GM12873 (cell line): ENCODE measurements around the gene AK1.

Source experiments
- TF ChIP-seq, protein P1 (sequence below): IDR thresholded peaks from 2 replicates; pipeline ENCODE4 v1.5.1; 2012; ENCODE audit warnings: low read depth, mild to moderate bottlenecking, moderate library complexity, low read length, control low read depth; ENCODE audit not compliant: insufficient read depth; ENCODE audit errors: missing control alignments

The AK1 gene

DNA sequence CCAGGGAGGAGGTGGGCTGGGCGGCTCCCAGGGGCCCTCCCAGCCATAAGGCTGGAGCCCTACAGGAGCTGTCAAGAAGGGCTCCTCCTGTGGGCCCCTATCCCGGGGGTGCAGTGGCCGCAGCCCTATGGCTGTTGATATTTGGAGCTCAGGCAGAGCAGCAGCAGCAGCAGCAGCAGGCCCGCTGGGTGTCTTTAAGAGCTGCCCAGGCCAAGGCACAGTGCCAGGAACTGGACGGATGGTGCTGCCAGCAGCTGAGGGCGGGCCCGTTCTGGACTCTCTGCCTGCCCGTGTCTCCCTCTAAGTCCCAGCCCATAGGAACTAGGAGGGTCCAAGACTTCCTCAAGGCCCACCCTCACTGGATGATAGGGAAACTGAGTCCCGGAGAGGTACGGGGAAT lies 3.6 kb downstream of the AK1 start:
- TF ChIP-seq, protein P1, sequence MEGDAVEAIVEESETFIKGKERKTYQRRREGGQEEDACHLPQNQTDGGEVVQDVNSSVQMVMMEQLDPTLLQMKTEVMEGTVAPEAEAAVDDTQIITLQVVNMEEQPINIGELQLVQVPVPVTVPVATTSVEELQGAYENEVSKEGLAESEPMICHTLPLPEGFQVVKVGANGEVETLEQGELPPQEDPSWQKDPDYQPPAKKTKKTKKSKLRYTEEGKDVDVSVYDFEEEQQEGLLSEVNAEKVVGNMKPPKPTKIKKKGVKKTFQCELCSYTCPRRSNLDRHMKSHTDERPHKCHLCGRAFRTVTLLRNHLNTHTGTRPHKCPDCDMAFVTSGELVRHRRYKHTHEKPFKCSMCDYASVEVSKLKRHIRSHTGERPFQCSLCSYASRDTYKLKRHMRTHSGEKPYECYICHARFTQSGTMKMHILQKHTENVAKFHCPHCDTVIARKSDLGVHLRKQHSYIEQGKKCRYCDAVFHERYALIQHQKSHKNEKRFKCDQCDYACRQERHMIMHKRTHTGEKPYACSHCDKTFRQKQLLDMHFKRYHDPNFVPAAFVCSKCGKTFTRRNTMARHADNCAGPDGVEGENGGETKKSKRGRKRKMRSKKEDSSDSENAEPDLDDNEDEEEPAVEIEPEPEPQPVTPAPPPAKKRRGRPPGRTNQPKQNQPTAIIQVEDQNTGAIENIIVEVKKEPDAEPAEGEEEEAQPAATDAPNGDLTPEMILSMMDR, result no peak

DNA sequence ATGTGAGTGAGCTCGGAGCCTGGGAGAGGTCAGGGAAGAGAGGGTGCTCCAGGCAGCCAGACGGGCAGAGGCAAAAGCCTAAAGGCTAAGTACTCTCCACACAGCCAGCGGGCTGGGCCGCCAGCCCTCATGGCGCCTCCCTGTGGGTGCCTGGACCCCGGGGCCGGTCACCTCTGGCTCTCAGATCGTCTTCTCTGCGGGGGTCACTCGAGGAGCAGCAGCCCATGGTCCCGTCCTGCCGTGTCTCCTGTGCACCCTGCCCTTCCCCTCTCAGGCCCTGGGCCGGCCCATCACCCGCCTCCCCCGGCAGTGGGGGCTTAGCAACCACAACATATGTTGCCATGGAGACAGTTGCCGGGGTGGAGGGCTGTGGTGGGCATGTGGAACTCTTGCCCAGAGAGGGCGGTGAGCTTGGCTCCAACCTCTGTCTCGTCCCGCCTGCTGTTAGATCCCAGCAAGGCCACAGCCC lies 4.2 kb downstream of the AK1 start:
- TF ChIP-seq, protein P1, result no peak

DNA sequence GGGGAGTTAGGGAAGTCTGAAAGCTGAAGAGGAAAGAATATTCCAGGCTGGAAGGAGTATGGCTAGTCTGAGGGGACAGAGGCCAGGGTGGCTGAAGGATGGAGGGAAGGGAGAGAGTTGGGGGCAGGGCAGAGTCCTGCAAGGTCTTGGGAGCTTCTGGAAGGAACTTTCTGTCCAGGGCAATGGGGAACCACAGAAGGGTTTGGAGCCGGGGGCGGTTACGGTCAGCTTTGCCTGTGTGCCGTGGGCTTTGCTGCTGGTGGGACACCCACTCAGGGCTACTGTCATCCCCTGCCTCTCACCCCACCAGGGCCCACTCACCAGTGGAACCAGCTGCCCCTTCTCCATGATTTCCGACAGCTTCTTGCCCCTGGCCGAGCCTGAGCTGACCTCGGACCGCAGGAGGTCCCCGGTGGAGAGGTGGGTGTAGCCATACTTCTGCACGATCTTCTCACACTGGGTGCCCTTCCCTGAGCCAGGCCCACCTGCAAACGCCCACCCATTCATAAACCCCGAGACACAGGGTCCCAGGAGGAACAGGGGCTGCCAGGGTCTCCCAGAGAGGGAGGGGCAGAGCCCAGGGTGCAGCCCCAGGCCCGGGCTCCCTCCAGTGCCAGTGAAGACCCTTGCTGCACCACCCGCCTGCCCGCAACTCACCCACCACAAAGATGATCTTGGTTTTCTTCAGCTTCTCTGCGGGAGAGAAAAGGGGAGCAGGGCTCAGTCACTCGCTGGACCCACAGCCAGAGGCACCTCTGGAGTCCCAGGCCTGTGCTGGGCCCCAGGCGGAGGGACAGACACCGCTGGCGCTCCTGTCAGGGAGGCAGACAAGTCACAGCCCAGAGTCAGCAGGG lies 4.9 kb downstream of the AK1 start:
- TF ChIP-seq, protein P1, result no peak

DNA sequence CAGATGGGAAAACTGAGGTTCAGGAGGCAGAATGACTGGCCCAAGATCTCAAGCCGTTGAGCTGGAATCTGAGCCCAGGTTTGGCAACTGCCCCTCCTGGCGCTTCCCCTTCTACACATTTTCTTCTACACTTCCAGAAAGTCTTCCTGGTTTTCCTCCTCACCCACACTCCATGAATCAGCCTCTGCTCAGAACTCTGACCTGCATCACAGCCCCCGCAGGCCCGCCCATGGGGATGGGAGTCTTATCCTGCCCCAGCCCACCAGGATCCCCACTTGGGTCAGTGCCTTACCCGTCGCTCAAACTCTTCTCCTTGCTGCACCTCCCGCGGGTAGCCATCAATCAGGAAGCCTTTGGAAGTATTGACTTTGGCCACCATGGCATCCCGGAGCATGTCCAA lies 5.9 kb downstream of the AK1 start:
- TF ChIP-seq, protein P1, result no peak

DNA sequence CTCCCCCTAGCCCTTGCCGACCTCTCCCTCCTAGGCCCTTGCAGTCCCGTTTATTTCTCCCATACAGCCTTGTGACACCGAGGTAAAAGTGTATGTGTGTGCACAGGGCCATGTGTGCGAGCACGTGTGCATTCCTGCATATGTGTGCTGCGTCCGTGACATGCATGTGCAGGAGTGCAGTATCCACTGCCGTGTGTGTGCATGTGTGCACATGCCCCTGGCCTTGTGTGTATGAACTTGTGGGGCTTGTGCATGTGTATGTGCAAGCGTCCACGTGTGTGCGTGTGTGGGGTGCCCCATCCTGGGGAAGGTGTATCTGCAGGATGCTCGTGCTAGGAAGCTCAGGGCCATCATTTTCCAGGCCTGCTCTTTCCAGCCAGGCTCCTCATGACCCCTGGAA lies 6.6 kb downstream of the AK1 start:
- TF ChIP-seq, protein P1, result no peak

DNA sequence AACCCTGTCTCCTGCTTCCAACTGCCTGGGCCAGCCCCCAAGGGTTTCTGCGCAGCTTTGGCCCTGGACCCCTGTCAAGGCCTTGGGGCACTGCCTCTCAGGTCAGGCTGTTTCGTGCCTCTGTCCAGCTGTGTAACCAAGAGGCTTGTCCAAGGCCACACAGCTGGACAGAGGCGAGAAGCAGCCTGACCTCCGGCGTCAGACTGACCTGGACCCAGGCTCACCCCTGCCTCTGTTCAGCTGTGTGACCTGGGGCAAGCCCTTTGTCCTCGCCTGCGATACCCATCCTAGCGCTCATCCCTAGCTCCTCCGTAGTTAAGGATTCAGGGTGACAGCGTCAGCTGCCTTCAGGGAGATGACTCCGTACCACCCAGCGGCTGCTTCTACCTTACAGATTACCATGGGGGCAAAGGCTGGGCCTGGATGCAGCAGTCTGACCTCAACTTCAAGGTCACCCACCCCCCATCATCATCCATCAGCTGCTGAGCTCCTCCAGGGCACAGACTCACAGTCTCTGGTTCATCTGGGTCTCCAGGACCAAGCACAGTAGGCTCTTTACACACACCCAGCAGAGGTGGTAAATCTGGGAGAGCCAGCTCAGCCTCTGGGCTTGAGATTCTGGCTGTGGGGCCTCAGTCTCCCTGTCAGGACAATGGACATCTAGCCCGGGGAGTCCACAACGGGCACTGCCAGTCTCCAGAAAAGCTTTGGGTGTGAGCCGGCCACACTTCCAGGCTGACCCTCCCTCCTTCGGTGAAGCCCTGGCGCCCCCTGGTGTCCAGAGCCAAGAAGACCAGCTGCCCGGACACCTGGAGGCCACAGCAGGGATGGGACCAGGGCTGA lies 7.9 kb downstream of the AK1 start:
- TF ChIP-seq, protein P1, result peak; percentile 93

DNA sequence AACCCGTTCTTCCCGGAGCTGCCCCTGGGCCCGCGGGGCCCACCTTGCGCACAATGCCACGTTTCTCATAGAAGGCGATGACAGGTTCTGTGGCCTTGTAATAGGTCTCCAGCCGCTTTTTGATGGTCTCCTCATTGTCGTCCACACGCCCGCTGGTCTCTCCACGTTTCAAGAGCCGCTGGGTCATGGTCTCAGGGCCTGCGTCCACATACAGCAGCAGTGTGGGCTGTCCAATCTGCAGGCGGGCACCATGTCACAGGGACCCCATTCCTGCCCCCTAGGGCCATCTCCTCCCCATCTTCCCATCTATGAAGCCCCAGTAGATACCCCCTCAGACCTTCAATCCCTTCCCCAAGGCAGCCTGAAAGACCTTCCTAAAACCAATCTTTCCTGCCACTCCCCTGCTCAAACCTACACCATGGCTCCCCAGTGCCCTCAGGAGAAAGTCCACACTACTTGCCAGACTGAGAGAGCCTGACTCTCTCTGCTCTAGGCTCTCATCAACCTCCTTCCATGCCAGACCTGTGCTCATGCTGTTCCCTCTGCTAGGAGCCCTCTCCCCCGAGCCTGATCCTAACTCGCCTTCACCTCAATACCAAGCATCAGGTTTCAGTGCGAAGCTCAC lies 9.1 kb downstream of the AK1 start:
- TF ChIP-seq, protein P1, result no peak
